Stimulated activated CD4-positive, alpha-beta T cell treated with anti-CD3 and anti-CD28 coated beads, Interleukin-4, amount 100 ng/mL, for 4 hours (primary cell): ENCODE data around the gene HLCS.

Experiments
- DNase-seq, 2 experiments: peaks; one replicate each; pipeline ENCODE4 v3.0.0-alpha.2; 2020

Gene HLCS

DNA sequence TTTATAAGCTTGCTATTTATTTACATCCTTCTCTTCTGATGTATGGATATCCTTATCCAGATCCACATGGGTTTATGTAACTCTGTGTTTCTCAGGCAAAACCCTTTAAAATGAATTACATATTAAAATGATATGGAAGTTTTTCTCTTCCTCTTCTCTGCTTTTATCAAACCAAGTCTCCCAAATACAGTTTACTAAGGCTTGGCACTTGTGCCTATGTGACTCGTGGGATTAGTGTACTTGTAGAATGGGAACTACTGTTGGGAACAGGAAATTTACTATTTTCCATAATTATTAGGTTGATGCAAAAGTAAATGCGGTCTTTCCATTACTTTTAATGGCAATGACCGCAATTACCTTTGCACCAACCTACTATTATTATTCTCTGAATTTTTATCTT lies 252.7 kb downstream of the HLCS start:
- DNase-seq = no peak

DNA sequence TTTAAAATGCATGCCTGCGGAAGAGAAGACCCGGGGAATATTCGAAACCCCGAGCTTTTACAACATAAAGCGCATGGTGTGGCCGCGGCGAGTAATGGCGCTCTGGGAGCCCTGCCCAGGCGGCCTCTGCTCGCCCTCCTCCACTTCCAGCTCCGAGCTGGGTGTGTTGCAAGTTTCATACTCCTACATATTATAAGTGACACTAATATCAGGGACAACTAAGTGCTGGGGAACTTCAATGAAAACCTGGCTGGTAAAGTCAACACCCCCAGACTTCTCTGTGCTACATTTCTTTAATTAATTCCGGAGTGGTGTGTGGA lies 255.8 kb downstream of the HLCS start:
- DNase-seq = no peak

DNA sequence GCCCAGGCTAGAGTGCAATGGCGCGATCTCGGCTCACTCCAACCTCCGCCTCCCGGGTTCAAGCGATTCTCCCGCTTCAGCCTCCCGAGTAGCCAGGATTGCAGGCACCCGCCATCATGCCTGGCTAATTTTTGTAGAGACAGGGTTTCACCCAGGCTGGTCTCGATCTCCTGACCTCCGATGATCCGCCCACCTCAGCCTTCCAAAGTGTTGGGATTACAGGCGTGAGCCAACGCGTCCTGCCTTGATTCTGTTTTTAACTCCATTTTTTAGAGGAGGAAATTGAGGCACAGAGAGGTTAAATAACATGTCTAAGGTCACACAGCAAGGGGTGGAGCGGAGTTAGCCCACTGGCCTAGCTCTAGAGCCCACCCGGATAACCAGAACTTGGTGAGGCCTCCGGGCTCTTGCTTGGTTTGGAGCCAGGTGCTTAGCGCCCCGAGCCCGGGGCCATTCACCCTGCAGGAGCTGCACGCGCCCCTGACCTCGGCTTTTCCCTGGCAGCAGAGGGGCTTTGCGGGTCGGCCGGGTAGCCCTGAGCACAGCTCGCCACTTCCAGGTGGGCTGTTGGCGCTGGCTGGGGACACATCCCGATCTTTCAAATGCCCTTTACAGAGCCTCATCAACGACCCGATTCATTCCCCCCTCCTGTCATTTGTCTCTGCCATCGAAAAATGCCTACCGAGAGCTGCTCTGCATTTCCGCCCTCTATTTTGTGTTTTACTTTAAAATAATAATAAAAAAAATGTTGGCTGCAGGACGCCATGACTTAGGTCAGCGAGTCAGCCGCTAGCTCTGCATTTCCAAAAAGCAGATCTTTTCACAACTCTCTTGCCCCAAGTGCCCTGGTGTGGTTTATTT lies 256.4 kb downstream of the HLCS start:
- DNase-seq = no peak

DNA sequence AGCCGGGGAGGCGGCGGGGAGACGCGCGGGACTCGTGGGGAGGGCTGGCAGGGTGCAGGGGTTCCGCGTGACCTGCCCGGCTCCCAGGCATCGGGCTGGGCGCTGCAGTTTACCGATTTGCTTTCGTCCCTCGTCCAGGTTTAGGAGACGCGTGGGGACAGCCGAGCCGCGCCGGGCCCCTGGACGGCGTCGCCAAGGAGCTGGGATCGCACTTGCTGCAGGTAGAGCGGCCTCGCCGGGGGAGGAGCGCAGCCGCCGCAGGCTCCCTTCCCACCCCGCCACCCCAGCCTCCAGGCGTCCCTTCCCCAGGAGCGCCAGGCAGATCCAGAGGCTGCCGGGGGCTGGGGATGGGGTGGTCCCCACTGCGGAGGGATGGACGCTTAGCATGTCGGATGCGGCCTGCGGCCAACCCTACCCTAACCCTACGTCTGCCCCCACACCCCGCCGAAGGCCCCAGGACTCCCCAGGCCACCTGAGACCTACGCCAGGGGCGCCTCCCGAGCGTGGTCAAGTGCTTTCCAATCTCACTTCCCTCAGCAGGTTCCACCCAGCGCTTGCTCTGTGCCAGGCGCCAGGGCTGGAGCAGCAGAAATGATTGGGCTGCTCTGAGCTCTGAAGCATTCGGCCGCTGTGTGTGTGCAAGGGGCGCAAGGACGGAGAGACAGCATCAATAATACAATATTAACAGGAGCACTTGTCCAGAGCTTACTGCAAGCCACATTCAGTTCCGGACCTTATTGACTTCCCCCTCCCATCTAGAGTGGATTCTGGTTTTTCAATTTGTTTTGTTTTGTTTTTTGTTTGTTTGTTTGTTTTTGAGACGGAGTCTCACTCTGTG lies 257.2 kb downstream of the HLCS start:
- no peak for DNase-seq

DNA sequence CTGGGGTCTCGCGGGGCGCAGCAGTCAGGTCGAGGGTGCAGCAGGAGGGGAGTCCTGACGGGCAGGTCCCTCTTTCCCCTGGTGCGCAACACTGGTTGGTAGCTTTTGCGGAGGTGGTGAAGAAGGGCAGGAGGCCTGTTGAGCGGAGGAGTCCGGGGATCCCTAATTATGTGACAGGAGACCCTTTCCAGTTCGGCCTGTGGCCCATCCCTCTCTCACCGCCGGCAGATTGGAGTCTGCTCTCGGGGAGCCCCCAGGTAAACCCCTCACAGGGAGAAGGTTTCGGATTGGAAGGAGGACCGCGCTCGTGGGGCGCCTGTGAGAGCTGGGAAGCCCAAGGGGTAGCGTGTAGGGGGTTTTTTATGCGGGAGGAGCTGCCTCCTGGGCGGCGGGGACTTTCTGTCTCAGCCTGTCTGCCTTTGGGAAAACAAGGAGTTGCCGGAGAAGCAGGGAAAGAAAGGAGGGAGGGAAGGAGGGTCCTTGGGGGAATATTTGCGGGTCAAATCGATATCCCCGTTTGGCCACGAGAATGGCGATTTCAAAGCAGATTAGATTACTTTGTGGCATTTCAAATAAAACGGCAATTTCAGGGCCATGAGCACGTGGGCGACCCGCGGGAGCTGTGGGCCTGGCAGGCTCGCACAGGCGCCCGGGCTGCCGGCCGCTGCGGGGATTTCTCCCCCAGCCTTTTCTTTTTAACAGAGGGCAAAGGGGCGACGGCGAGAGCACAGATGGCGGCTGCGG lies 258.0 kb downstream of the HLCS start:
- DNase-seq = no peak

DNA sequence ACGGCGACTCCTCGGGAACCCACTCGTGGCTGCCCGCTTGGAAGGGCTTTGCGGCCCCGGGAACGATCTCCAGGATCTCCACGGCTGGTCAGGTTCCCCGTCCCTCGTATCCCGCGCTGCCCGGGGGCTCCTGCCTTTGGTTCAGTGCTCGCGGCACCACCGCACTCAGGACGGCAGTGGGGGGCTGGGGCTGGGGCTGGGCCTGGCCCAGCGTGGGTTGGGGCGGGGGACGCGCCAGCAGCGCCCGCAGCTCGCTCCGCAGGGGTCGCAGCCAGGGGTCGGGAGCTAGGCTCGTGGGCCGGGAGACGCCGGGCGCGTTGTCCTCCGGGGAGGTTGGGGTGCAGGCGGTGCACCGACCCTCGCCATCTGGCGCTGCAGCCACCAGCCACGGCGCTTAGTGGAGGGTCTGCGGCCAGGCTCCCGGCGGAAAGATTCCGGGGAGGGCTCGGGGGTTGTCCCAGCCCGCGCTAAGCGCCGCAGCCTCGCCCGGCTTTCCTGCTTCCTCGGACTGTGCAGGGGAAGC lies 258.6 kb downstream of the HLCS start:
- no peak for DNase-seq

DNA sequence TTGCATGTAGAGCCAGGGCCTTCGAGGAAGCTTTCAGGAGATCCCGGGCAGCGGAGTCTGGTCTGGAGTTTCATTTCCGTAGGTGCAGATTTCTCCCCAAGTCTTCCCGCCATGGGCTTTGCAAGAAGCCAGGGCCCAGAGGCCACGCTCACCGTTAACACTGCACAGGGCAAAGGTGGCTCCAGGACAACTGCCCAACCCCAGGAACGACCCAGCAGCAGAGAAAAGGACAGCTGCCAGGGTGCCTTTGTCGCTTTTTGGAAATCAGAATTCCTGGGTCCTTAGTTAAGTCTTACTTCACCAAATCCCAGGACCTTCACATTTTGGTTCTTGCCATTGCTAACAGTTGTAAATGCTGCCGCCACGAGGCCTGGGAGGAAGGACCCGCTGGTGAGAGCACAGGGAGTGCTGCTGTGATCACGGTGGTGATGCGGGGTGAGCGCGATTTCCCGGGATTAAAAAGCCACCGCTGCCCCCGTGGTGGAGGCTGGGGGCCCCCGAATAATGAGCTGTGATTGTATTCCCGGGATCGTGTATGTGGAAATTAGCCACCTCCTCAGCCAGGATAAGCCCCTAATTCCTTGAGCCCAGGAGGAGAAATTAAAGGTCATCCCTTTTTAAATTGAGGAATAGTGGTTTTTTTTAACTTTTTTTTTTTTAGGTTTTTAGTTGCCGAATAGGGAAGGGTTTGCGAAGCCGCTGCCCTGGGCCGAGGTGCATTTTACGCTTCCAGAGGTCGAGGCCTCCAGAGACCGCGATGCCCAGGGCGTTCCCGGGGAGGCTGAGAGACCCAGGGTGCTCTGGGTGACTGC lies 259.3 kb downstream of the HLCS start:
- DNase-seq = no peak

DNA sequence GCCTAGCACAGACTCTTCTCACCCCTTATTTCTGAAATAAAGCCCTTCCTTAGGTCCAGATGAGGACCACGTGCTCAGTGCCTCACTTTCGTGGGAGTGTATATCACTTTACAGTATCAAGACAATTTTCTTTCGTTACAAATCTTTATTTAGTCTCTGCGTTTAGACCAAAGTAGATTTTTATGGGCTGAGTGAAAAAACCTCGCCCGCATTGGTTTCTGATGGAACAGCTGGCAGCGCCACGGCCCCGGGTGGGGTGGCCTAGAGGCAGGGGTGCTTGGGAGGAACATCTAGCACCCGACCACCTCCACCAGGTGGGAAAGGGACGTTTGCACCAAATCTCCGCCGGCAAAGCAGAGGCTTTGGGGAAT lies 260.0 kb downstream of the HLCS start:
- no peak for DNase-seq

DNA sequence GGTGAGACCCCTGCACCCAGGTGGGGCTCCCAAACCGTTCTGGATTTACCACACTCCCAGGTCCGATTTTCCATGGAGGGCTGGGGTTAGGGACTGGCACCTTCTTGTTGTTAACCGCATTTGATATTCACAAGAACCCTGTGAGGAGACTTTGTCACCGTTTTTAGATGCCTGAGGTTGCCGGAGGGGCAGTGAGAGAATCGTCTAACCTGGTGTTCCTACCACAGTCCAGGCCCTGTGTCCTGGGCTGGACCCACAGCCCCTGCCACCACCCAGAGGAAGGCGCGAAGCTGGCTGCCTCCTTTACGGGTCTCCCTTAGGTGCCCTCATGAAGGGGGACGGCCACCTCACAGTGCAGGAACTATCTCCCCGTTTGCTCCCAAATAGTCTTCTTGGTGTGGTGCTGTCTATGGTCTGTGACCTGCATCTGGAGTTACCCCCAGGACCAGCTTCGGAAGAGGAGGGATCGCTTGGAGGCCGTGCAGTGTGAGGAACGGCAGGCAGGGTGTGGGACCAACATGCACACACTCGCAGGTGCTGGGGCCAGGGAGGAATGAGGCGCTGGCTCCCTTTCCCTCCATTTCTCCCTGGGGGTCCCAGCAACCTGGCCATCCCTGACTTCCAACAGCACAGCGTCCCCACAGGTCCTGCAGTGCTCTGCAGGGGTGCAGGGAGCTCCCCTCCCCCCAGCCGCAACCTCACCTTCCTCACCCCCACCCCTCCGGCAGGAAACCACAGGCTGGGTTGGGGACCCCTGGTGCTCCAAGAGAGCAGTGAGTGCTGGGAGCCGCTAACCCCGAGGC lies 260.6 kb downstream of the HLCS start:
- no peak for DNase-seq

DNA sequence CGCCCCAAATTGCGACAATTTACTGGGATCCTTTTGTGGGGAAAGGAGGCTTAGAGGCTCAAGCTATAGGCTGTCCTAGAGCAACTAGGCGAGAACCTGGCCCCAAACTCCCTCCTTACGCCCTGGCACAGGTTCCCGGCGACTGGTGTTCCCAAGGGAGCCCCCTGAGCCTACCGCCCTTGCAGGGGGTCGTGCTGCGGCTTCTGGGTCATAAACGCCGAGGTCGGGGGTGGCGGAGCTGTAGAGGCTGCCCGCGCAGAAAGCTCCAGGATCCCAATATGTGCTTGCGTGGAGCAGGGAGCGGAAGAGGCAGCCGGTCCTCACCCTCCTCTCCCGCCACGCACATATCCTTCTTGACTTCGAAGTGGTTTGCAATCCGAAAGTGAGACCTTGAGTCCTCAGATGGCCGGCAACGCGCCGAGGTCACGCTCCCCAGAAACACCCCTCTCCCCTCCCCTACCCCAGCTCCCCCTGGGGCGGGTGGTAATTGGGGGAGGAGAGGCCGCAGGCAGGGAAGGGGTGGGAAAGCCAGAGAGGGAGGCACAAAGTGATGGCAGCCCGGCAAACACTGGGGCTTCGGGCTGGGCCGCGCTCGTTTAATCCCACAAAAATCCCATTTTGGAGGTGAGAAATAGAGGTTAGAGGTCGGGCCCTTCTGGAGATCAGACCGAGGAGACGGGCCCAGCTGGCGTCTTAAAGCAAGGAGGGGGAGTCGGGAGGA lies 261.4 kb downstream of the HLCS start:
- DNase-seq = no peak

DNA sequence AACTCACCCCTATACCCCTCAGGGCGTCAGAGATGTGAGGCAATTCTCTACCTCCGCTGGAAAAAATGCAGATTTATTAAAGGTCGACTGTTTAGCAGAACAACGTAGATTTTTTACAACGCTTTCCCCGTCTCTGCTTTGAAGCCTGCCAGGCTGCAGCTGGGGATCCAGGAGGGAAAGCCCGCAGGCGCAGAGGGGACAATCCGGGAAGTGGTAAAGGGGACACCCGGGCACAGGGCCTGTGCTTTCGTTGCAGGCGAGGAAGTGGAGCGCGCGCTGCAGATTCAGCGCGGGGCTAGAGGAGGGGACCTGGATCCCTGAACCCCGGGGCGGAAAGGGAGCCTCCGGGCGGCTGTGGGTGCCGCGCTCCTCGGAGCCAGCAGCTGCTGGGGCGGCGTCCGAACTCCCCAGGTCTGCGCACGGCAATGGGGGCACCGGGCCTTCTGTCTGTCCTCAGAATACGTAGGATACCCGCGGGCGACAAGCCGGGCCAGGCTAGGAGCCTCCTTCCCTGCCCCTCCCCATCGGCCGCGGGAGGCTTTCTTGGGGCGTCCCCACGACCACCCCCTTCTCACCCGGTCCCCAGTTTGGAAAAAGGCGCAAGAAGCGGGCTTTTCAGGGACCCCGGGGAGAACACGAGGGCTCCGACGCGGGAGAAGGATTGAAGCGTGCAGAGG lies 262.1 kb downstream of the HLCS start:
- no peak for DNase-seq

DNA sequence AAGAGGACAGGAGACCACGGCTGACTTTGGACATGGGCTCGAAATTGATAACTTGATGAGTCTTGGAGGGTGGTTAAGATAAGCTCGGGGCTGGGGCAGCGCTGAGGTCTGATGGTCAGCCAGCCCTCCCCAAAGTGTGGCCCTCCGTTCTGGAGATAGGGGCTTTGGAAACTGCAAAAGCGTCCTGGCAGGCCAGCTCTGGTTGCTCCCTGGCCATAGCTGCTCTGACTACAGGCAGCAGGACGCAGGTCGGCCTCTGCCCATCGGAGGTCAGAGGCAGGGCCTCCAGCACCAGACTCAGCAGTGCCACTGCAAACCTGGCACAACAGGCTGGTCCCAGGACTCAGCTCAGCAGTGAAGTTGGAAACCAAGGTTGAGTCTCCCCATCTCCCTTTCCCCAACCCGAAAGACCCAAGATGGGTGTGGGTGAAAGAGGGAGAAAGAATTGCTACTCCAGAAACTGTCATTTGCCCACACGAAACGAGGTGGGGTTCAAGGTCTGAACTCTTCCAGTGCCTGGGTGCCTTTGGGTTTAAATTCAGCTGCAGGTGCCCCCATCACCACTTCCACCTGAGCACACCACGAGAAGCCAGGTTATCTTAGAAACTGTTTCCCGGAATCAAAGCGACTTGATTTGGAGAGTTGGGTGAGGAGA lies 262.7 kb downstream of the HLCS start:
- DNase-seq = no peak

DNA sequence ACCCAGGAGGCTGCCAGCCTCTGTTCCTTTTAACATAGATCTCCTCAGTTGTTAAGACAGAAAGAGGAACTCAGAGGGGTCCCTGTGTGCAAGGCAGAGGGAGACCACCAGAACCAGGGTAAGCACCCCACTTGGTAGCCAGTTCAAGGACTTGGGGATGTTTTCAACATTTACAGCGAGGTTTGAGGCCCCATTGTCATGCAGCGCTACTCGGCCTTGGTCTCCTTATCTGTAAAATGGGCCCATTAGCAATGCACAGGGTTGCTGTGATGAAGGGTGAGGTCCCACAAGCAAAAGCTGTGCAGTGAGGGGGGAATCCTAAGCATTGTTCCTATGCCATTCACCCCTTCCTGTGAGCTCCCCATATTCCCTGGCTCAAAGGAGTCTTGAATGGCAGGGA lies 263.3 kb downstream of the HLCS start:
- DNase-seq = no peak

DNA sequence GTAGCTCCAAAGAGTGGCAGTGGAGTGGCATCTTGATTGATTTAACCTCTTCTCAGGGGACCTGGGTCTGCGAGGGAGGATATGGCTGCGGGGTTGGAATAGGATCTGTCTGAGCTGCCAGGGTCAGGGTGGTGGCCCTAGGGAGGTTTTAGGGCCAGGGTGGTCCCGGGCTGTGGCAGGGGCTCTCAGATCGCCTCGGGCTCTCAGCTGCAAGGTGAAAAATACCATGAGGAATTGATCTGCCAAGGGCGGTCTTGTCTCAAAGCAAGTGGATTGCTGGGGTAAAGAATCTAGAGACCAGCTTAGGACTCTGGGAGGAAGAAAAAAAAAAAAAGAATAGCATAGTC lies 263.9 kb downstream of the HLCS start:
- no peak for DNase-seq

DNA sequence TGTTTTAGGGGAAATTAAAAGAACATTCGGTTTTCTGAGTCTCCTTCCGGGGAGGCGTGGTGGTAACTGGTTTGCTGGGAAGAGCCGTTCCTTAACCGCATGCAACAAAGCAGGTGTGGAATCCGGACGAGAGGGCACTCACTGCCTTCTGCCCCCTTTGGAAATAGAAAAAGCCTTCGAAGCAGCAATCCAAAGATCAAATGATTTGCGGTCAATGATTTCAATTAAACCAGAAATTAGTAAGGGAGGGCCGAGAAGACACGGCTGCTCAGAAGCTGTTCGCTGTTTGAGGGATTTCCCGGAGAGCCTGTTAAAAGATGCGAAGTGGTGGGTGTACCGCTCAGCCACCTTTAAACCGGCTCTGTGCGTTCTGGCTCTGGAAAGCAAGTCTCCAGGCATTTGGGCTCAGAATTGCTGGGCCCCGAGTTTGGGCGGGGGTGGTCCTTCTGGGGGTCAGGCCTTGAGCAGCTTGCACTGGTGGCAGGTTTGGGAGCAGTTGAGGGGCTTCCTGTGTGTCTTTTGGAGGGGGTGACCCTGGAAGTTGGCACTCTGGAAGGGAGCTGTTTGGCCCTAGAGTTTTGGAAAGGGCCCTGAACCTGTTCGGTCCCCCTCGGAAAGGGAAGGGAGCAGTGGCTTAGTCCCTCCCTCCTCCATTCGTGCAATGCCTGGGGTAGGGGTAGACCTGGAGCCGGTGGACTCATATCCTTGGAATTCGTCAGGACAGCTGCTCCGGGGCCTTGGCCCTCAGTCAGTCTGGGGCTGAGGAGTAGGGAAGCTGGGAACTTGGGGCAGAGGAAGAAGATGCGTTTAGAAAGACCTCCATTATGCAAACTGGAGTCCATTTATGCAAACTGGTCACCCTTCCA lies 264.5 kb downstream of the HLCS start:
- DNase-seq = no peak

DNA sequence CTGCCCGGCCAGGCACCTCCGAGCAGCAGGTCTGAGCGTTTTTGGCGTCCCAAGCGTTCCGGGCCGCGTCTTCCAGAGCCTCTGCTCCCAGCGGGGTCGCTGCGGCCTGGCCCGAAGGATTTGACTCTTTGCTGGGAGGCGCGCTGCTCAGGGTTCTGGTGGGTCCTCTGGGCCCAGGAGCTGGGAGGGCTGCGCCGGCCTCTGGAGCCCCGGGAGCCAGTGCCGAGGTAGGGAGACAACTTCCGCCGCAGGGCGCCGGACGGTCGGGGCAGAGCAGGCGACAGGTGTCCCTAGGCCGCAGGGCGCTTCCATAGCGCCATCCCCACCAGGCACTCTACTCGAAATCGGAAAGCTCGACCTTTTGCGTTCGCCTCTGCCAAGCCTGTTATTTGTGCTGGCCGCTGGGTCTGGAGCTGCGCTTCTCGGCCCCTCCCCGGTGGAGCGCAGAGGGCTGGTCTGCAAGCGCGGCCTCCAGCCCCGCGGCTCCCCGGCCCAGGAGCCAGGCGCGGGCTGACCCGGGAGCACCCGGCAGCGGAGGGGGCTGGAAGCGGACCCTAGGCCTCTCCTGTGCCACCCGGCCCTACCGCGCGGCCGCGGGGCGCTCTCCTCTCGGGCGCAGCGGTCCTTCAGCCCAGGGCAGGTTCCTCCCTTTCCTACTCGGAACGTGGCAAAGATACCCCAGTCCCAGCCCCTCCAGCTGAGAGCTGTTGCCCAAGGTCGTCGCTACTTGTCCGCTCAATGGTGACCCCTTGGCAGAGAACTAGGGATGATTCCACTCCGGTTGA lies 265.3 kb downstream of the HLCS start:
- no peak for DNase-seq
